Measurements from ENCODE around the gene BORCS5. TPM values are rescaled to one million over a fixed set of nuclear protein-coding genes. Genes with fewer than 3 reads are reported as not detected.
"Not testable (repeated sequence)": the region's sequence is repeated elsewhere in the genome, so short reads cannot be mapped to it uniquely, and the experiment has no call there.

Gene BORCS5
- total RNA-seq, 1 experiment from 2014 or later: 8.1 TPM

DNA sequence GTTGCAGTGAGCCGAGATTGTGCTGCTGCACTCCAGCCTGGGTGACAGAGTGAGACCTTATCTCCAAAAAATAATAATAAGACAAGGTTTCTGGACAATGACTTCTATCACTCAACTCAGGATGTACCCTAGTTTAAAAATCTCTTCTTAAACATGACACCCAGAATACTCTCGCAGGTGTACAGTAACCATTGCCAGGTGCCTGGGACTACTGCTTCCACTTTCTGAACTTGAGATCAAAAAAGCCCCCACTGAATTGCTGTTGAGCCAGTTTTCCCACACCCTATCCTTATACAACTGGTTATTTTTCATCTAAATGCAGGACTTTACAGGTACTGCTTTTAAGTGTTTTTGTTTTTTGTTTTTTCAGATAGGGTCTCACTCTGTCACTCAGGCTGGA lies 36.3 kb downstream of the BORCS5 start:
- DNase-seq (ENCODE audit: low spot score): no peak

DNA sequence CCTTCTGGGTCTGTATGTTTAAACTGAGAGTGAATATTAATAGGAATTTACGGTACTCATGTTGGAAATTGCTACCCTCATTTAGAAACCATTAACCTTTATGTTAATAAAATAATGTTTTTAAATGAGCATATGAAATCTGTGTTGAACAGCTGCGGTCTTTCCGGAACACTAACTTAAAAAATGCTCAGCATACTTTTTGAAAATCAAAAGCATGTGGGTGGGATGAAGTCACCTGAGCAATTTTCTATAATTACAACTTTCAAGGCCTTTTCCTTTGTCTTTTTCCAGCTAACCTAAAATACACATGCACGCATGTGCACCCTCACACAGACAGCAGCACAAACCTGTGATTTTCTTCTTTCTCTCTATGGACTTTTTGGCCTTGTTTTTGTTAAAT lies 39.8 kb downstream of the BORCS5 start:
- no peak for DNase-seq (ENCODE audit: low spot score)

DNA sequence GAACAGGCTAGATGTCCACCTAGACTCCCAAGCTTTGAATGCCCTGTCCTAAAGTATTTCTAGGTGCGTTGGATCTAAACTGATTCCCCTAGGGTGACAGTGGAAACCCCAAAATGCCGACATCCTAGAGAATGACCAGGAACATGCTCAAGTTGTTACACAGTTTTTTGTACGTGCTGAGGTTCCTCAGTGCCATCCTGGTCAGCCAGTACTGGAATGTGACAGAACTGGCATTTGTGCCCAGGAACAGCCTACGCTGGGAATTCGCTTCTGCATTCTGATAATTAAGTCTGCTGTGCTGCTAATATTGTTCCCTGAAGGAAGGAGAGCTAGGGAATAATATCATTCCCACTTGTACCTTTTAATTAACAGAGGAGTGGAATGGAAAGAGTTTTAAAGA lies 40.3 kb downstream of the BORCS5 start:
- no peak for DNase-seq (ENCODE audit: low spot score)

DNA sequence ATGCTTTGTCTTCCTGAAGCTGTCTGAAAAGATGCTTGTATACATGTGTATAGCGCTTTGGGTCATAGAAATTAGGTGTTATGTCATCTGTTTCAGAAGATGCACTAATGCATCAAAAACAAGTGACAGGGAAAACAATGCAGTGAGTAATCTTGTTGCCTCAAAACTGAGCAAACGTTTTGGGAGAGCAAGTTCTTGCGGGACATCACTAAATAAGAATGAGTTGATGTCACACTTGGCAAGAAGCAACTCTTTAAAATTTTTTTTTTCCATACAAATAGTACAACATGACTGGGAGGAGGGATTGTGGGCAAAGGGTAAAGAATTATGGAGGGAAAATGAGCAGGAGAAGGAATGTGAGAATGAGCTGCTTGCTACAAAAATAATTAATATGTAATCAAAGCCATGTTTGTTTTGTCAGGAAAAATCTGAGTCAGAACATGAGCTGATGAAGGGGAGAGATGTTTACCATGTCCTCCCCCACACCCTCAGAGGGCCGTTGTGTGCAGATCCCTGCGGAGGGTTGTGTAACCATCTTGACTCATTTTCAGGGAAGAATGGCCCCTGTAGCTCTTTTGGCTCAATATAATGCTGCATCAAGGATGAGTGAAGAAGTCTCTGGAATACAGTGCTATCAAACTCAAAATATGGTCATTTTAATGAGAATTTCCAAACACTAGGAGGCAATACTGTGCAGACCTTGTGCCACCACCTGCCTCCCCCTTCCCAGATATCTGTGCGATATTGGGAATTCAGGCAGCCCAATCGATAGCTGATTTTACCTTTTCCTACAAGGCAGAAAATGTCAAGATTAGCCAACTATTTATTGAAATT lies 41.4 kb downstream of the BORCS5 start:
- peak; percentile 87 for DNase-seq (ENCODE audit: low spot score)

DNA sequence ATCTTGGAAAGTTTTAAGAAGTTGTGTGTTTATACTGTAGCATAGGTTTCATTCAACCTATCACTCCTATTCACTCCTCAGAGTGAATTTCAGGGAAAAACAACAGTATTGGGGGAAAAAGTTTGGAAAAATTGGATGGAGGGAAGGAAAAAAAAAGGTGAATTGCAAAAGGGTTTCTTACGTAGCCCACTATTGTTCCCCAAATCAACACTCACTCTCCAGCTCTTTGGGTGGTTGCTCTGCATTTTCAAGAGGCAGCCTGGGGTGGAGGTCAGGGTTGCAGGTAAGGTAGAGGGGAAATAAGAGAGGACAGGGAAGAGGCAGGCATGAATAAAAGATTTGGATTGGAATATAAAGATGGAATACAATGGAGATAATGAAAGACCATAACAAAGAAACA lies 42.3 kb downstream of the BORCS5 start:
- no peak for DNase-seq (ENCODE audit: low spot score)

DNA sequence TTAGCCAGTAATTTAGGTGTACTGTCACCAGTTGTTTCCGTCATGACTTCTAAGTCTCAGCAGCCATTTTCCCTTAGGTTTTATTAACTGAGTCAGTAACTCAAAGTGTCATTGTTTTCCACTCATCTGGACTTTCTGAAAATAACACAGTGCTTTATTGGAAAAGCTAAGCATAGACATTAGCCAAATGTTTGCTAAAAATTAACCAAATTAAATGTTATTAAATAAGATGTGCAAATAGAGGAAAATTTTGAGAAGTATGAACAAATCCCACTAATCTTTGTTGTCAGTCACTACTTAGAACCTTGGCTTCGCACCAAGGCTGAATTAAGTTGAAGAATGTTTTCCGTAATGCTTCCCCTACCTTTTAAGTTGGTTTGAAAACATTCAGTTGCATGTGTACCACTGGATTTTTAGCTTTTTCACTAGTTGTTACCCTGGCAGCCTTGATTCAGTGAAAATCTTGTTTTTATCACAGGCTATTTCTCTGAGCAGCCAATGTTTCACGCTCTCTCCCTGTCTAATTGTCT lies 43.0 kb downstream of the BORCS5 start:
- no peak for DNase-seq (ENCODE audit: low spot score)

DNA sequence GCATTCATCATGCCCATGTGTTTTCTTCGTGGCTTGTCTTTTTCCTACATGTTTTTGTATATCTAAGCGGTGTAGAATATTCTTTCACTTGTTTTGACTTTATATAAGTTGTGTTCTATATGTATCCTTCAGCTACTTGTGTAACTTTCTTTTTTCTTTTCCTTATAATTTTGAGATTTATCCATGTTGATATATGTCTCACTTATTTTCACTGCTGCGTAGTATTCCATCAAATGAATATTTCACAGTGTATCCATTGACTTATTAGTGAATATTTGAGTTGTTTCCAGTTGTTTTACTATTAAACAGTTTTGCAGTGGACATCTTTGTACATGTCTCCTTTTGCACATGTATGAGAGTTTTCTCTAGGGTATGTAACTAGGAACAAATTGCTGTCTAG lies 43.9 kb downstream of the BORCS5 start:
- DNase-seq (ENCODE audit: low spot score): no peak

DNA sequence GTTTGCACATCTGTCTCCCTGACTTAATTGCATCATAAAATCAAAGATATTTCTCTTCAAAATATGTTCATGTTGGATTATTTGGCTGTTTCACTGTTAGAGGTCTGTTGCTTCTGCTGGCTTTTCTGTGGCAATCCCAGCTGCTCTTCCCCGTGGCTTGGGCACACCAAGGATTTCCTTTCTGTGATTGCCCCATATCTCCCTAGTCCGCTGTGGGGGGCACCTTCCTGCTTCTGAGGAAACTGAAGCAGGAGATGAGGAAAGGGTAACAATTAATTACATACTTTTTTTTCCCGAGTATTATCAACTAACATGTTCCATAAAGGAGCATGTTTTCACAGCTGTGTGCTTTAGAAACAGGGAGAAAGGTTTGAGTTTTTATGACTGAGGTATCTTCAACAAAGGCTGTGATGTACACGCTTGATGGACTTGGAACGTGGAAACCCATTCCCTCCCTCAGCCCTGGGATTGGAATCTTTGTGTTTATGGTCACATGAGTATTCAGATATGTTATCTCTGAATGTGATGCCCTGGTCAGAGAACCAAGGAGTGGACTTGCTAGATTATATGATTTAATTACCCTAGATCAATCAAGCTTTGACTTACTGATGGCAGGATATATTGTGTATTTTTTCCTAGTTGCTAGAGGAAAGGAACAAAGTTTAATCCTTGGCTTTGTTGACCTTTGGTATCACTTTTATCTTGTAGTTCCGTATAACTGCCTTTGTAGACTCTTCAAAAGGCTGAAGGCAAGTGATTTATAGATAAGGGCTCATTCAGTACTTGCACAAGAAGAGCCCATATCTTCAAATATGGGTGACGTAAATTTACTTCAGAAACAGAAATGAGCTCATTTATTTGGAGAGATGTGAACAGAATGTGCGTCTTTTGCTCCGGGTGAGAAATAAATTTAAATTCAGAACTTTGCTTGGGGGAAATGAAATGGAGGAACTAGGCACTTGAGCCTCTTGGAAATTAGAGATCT lies 46.7 kb downstream of the BORCS5 start:
- no peak for DNase-seq (ENCODE audit: low spot score)

DNA sequence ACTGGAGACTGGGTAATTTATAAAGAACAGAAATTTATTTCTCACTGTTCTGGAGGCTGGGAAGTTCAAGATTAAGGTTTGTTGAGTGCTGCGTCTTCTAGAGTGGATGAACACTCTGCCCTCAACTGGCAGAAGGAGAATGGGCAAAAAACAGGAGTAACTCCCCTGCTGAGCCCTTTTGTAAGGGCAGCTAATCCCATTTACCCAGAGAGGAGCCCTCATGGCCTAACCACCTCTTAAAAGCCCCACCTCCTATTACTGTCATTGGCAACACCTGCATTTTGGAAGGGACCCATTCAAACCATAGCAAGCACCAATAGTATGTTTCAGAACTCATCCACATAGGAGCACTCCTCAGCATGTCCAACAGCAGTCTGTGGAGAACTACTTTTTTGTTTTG lies 47.4 kb downstream of the BORCS5 start:
- no peak for DNase-seq (ENCODE audit: low spot score)

DNA sequence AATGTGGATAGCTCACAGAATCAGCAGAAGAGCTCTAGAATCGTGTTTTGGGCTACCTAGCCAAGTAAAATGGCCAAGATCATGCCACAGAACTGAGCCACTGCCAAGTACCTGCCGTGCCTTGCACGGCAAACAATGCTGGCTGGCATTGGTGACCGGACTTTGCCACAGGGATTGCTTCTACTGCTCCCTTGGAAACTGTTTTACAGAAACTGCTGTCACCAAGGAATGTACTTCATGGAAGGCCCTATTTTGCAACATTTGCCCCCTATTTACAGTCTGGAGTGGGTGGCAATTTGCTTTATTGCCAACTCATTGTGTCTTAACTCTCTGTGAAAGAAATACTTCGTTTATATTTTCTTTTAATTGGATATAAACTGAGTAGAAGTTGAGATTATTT lies 49.0 kb downstream of the BORCS5 start:
- DNase-seq (ENCODE audit: low spot score): no peak

DNA sequence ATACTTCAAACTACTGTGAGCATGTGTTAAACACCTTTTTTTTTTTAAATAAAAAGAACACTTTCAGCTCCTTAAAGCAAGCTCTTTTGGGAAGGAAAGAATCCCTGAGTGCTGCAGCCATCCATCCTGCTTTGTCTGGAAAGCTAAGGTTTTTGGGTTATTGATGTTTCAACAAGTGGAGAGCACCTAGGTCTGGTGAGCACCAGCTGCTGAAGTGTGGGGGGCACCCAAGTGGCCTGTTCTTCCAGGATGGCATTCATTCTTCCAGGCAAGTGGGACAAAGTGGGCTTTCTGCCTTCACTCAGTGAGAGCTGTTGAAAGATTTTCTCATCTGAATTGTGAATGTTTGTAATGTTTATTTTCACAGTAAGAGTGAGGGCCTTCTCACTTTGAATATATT lies 49.9 kb downstream of the BORCS5 start:
- no peak for DNase-seq (ENCODE audit: low spot score)

DNA sequence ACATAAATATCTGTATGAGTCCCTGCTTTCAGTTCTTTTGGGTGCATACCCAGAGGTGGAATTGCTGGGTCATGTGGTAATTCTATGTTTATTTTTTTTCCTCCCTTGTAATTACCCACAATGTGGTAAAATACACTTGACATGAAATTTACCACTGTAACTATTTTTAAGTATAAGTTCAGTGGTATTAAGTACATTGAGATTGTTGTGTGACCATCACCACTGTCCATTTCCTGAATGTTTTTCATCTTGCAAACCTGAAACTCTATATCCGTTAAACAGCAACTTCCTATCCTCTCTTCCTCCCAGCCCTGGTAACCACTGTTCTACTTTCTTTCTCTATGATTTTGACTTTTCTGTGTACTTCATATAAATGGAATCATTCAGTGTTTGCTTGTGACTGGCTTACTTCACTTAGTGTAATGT lies 51.4 kb downstream of the BORCS5 start:
- DNase-seq (ENCODE audit: low spot score): no peak

DNA sequence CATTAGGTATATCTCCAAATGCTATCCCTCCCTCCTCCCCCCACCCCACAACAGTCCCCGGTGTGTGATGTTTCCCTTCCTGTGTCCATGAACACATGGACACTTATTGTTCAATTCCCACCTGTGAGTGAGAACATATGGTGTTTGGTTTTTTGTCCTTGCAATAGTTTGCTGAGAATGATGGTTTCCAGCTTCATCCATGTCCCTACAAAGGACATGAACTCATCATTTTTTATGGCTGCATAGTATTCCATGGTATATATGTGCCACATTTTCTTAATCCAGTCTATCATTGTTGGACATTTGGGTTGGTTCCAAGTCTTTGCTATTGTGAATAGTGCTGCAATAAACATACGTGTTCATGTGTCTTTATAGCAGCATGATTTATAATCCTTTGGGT lies 52.5 kb downstream of the BORCS5 start:
- not testable (repeated sequence) for DNase-seq (ENCODE audit: low spot score)

DNA sequence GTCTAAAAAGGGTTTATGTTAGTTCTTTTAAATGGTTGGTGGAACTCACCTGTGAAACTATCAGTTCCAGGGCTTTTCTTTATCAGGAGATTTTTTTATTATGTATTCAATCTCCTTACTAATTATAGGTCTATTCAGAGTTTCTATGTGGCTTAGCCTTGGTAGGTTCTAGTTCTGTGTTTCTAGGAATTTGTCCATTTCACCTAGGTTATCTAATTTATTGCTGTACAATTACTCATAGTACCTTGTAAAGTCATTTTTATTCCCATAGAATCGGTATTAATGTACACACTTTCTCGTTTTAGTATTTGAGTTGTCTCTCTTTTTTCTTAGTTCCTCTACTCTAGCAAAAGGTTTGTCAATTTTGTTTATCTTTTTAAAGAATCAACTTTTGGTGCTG lies 59.0 kb downstream of the BORCS5 start:
- DNase-seq (ENCODE audit: low spot score): no peak

DNA sequence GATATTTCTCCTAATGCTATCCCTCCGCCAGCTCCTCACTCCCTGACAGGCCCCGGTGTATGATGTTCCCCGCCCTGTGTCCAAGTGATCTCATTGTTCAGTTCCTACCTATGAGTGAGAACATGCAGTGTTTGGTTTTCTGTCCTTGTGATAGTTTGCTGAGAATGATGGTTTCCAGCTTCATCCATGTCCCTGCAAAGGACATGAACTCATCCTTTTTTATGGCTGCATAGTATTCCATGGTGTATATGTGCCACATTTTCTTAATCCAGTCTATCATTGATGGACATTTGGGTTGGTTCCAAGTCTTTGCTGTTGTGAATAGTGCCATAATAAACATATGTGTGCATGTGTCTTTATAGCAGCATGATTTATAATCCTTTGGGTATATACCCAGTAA lies 62.3 kb downstream of the BORCS5 start:
- not testable (repeated sequence) for DNase-seq (ENCODE audit: low spot score)

DNA sequence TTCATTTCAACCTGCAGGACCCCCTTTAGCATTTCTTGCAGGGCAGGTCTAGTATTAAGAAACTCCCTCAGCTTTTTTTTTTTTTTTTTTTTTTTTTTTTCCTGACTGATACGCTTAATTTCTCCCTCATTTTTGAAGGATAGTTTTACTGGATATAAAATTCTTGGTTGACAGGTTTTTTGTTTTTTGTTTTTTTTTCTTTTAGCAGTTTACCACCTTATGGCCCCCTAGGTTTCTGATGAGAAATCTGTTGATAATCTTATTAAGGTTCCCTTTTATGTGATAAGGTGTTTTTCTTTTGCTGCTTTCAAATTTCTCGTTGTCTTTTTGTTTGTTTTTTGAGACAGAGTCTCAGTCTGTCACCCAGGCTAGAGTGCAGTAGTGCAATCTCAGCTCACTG lies 66.5 kb downstream of the BORCS5 start:
- no peak for DNase-seq (ENCODE audit: low spot score)

DNA sequence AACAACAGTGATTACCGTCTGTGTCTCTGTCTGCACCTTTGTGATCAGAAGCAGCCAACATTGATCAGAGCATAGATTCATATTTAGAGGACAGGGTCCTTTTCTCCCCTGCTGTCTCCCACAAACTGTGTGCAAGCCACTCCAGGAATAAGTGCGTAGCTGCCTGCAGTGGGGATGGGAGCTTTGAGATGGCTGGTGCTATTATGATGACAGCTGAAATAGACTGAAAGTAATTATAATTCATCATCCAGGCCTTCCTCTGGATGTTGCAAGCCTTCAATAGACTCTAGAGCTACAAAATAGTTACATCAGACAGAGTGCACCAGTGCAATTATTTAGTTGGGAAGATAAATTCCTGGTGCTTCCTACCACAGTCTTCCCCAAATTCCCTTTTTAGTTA lies 68.1 kb downstream of the BORCS5 start:
- DNase-seq (ENCODE audit: low spot score): no peak

DNA sequence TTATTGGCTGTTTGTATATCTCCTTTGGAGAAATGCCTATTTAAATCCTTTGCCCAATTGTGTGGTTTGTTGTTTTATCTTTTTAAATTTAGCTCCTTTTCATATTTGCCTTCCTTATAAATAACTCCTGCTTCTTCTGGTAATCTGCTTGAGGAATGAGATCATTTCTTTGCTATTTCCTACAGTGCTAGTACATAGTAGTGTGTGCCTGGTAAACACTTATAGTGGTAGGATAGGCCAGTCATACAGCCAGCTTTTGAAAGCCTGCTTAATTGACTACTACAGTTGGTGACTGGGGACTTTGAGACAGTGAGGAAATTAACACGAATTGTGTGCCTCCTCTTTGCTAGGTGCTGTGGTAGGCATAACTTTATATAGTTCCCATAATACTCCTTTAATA lies 68.7 kb downstream of the BORCS5 start:
- no peak for DNase-seq (ENCODE audit: low spot score)

DNA sequence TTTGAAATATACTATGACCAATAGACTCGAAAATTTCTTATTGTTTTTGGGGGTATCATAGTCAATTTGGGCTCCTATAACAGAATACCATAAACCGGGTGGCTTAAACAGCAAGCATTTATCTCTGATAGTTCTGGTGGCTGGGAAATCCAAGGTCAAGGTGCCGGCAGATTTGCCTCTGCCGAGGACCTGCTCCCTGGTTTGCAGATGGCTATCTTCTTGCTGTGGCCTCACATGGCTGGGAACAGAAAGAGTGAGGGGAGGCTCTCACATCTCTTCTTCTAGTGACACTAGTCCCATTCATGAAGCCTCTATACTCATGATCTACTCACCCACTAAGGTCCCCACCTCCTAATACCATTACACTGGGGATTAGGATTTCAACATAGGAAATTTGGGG lies 70.7 kb downstream of the BORCS5 start:
- no peak for DNase-seq (ENCODE audit: low spot score)

DNA sequence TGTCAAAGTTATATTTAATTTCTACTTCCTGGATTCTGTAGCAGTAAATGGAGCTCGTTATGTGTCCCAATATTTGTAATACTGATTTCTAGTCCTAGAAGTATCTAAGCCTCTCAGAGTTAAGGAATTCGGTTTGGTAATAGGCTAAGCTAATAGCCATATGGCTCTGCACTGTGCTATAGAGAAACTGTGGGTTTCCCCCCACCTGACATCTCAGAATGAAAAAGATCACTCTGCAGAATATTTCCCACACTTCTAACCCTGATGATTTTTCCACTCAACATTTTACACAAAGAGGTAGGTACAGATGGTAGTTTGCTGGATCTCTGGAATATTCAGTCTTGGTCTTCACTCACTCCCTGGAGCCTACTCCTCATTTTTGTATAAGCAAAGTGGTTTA lies 71.2 kb downstream of the BORCS5 start:
- DNase-seq (ENCODE audit: low spot score): no peak

DNA sequence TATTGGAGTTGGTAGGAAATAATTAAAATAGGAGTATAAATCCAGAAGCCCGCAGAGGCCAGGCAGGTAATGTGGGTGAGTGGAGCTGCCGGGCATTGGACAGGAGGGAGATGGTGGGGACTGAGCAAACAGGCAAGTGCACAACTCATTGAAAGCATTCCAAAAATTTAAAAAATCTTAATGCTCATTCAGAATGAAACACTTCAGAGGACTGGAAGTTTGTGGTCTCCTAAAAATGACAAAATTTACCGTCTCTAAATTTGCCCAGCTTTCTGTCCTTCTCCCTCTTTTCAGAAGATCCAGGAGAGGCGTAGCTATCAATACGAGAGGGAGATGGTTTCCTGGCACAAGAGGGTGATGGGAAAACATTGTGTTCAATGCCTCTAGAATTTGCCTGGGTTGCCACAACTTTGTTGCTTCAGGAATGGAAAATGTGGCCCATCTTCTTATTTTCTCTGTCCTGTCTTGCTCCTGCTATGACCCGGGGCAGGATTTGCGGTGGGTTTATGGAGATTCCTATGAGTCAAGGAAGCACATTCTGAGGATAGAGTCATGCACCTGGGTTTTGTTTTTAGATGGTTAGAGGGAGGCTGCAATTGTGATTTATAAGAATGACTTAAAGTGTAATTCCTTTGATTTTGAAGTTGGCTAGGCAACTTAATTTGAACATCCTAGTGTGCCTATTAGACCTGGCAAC lies 72.2 kb downstream of the BORCS5 start:
- no peak for DNase-seq (ENCODE audit: low spot score)

DNA sequence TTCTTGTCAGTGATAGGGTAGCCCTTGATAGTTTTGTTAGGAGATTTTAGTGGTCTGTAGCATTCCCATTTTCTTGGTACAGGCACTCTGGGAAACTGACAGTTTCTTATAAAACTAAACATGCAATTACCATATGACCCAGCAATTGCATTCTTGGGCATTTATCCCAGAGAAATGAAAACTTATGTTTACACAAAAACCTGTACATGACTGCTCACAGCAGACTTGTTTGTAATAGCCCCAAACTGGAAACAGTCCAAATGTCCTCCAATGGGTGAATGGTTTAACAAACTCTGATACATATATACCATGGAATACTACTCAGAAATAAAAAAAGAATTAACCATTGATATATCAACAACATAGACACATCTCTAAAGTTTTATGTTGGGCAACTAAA lies 75.5 kb downstream of the BORCS5 start:
- DNase-seq (ENCODE audit: low spot score): peak; percentile 77
